Muscle of leg (tissue), 11 donors: ENCODE measurements around the gene RRM1. TPM values are rescaled to one million over a fixed set of nuclear protein-coding genes. Genes with fewer than 3 reads are reported as not detected.
"Not testable (repeated sequence)": the region's sequence is repeated elsewhere in the genome, so short reads cannot be mapped to it uniquely, and the experiment has no call there.

Source experiments
- DNase-seq: peaks from one replicate; pipeline ENCODE4 v3.0.0; 2013
- H3K27ac ChIP-seq: one replicate; pipeline ENCODE4 v1.5.1; 2013; ENCODE audit warnings: mild to moderate bottlenecking, low read length, control low read depth
- H3K27me3 ChIP-seq: one replicate; pipeline ENCODE4 v1.6.1; 2013; ENCODE audit warnings: low read length; ENCODE audit not compliant: control insufficient read depth, insufficient read depth
- H3K36me3 ChIP-seq: one replicate; pipeline ENCODE4 v1.6.1; 2013; ENCODE audit warnings: low read length; ENCODE audit not compliant: control insufficient read depth, insufficient read depth
- H3K4me1 ChIP-seq: one replicate; pipeline ENCODE4 v1.6.1; 2013; ENCODE audit warnings: low read length; ENCODE audit not compliant: control insufficient read depth, insufficient read depth
- H3K4me3 ChIP-seq: one replicate; pipeline ENCODE4 v1.5.1; 2013; ENCODE audit warnings: low read length, control low read depth
- H3K9me3 ChIP-seq: replicated peaks from 2 replicates; pipeline ENCODE4 v1.6.1; 2013; ENCODE audit warnings: low read depth, low read length; ENCODE audit not compliant: control insufficient read depth
- WGBS: methylation state at CpG from one replicate; pipeline ENCODE4 v1.1.5; 2013; ENCODE audit warnings: missing lambda C conversion rate; ENCODE audit not compliant: insufficient coverage; 5-methylcytosine and 5-hydroxymethylcytosine counted together
- polyA plus RNA-seq, 8 donors: library from polyadenylated mRNA; unstranded; fragments of 120-200 nt; gene quantifications; one replicate each; pipeline versions ENCODE4 v1.2.1 to v1.2.3, GENCODE V29; 2013; ENCODE audit warnings: inconsistent platforms in 1 of 8, low replicate concordance in 1 of 8; ENCODE audit not compliant: insufficient read length in 8 of 8, insufficient read depth in 1 of 8
- total RNA-seq: library from RNA; stranded (reverse); fragments of 120-200 nt; gene quantifications from one replicate; pipeline ENCODE4 v1.2.4, GENCODE V29; 2013

The RRM1 gene
- total and polyA plus RNA-seq, 9 donors: 35.8 to 50.7 (median 43.8) TPM

- H3K36me3 ChIP-seq: peaks cover 29% of the 10 kb centered on the region
- 100% methylated on average over 1 of the region's 6 CpGs for WGBS
Observed at GRCh38 chr11:4125141-4125540, 30.5 kb downstream of the RRM1 start.

GRCh38 chr11:4127357-4127756 lies 32.8 kb downstream of the RRM1 start:
- 70% methylated on average over 1 of the region's 1 CpG for WGBS
- H3K36me3 ChIP-seq: peaks cover 25% of the 10 kb centered on the region
- no peaks in the 10 kb centered on the region for H3K27me3 ChIP-seq
- H3K27ac ChIP-seq: no peak overlapping the region
- H3K4me3 ChIP-seq: no peak overlapping the region
- no peak for DNase-seq
- H3K4me1 ChIP-seq: no peaks in the 10 kb centered on the region
- no peaks in the 10 kb centered on the region for H3K9me3 ChIP-seq

More at GRCh38 chr11:4125141-4125540, 30.5 kb downstream of the RRM1 start:
- Histone ChIP-seq H3K4me1 (no peaks in the 10 kb centered on the region), H3K27me3 (no peaks in the 10 kb centered on the region), H3K27ac (no peak overlapping the region), H3K9me3 (no peaks in the 10 kb centered on the region), H3K4me3 (no peak overlapping the region)
- no peak for DNase-seq

- WGBS: 92% methylated on average over 3 of the region's 4 CpGs
- not testable (repeated sequence) for DNase-seq, H3K27ac ChIP-seq, H3K4me3 ChIP-seq, H3K9me3 ChIP-seq, H3K4me1 ChIP-seq, H3K27me3 ChIP-seq
- H3K36me3 ChIP-seq: peaks cover 29% of the 10 kb centered on the region
Observed at GRCh38 chr11:4130219-4130618, 35.6 kb downstream of the RRM1 start.

- DNase-seq: no peak
- Histone ChIP-seq H3K9me3 (peaks cover 4% of the 10 kb centered on the region), H3K4me1 (no peaks in the 10 kb centered on the region), H3K36me3 (peaks cover 37% of the 10 kb centered on the region), H3K4me3 (no peak overlapping the region), H3K27ac (no peak overlapping the region), H3K27me3 (no peaks in the 10 kb centered on the region)
Observed at GRCh38 chr11:4134806-4135205, 40.2 kb downstream of the RRM1 start.

GRCh38 chr11:4138497-4138896 lies 43.9 kb downstream of the RRM1 start:
- WGBS: no CpG with 5 or more reads among the region's 1 CpG
- H3K27me3 ChIP-seq: no peaks in the 10 kb centered on the region
- no peaks in the 10 kb centered on the region for H3K4me1 ChIP-seq
- no peak overlapping the region for H3K4me3 ChIP-seq
- DNase-seq: no peak
- H3K36me3 ChIP-seq: peaks cover 43% of the 10 kb centered on the region
- no peak overlapping the region for H3K27ac ChIP-seq
- peaks cover 18% of the 10 kb centered on the region for H3K9me3 ChIP-seq

GRCh38 chr11:4140067-4140636 lies 45.6 kb downstream of the RRM1 start:
- Histone ChIP-seq H3K4me1 (no peaks in the 10 kb centered on the region), H3K36me3 (peaks cover 35% of the 10 kb centered on the region), H3K4me3 (no peak overlapping the region), H3K27ac (no peak overlapping the region), H3K9me3 (peaks cover 18% of the 10 kb centered on the region), H3K27me3 (no peaks in the 10 kb centered on the region)
- WGBS: no CpG with 5 or more reads among the region's 2 CpGs
- DNase-seq: no peak

GRCh38 chr11:4146070-4146771 lies 51.6 kb downstream of the RRM1 start:
- DNase-seq: no peak
- 69% methylated on average over 7 of the region's 7 CpGs for WGBS
- no peaks in the 10 kb centered on the region for H3K4me1 ChIP-seq
- H3K9me3 ChIP-seq: peaks cover 5% of the 10 kb centered on the region
- no peak overlapping the region for H3K27ac ChIP-seq
- no peak overlapping the region for H3K4me3 ChIP-seq
- H3K36me3 ChIP-seq: peaks cover 6% of the 10 kb centered on the region
- H3K27me3 ChIP-seq: no peaks in the 10 kb centered on the region

GRCh38 chr11:4146772-4147098 lies 52.1 kb downstream of the RRM1 start:
- WGBS: 82% methylated on average over 4 of the region's 7 CpGs
- no peak overlapping the region for H3K4me3 ChIP-seq
- no peaks in the 10 kb centered on the region for H3K27me3 ChIP-seq
- DNase-seq: no peak
- H3K9me3 ChIP-seq: no peaks in the 10 kb centered on the region
- H3K4me1 ChIP-seq: no peaks in the 10 kb centered on the region
- peaks cover 5% of the 10 kb centered on the region for H3K36me3 ChIP-seq
- H3K27ac ChIP-seq: no peak overlapping the region

- no peak for DNase-seq
- Histone ChIP-seq H3K4me3 (no peak overlapping the region), H3K36me3 (no peaks in the 10 kb centered on the region), H3K4me1 (no peaks in the 10 kb centered on the region), H3K27me3 (no peaks in the 10 kb centered on the region), H3K9me3 (no peaks in the 10 kb centered on the region), H3K27ac (no peak overlapping the region)
Observed at GRCh38 chr11:4154503-4154902, 59.9 kb downstream of the RRM1 start.

- DNase-seq: no peak
- no peak overlapping the region for H3K4me3 ChIP-seq
- no peaks in the 10 kb centered on the region for H3K36me3 ChIP-seq
- H3K4me1 ChIP-seq: no peaks in the 10 kb centered on the region
- no peaks in the 10 kb centered on the region for H3K27me3 ChIP-seq
- H3K27ac ChIP-seq: no peak overlapping the region
- H3K9me3 ChIP-seq: no peaks in the 10 kb centered on the region
Observed at GRCh38 chr11:4156571-4156970, 62.0 kb downstream of the RRM1 start.

GRCh38 chr11:4158818-4159217 lies 64.2 kb downstream of the RRM1 start:
- not testable (repeated sequence) for H3K27me3 ChIP-seq, H3K4me1 ChIP-seq, H3K4me3 ChIP-seq, H3K27ac ChIP-seq, H3K36me3 ChIP-seq, H3K9me3 ChIP-seq, DNase-seq
- no CpG with 5 or more reads among the region's 1 CpG for WGBS
